ENCODE measurements around the gene BGLAP. TPM values are rescaled to one million over a fixed set of nuclear protein-coding genes. Genes with fewer than 3 reads are reported as not detected.
"Not testable (repeated sequence)": the region's sequence is repeated elsewhere in the genome, so short reads cannot be mapped to it uniquely, and the experiment has no call there.

Gene BGLAP
- total RNA-seq, 2 experiments from 2014 or later = 3.3 to 4.8 TPM

DNA sequence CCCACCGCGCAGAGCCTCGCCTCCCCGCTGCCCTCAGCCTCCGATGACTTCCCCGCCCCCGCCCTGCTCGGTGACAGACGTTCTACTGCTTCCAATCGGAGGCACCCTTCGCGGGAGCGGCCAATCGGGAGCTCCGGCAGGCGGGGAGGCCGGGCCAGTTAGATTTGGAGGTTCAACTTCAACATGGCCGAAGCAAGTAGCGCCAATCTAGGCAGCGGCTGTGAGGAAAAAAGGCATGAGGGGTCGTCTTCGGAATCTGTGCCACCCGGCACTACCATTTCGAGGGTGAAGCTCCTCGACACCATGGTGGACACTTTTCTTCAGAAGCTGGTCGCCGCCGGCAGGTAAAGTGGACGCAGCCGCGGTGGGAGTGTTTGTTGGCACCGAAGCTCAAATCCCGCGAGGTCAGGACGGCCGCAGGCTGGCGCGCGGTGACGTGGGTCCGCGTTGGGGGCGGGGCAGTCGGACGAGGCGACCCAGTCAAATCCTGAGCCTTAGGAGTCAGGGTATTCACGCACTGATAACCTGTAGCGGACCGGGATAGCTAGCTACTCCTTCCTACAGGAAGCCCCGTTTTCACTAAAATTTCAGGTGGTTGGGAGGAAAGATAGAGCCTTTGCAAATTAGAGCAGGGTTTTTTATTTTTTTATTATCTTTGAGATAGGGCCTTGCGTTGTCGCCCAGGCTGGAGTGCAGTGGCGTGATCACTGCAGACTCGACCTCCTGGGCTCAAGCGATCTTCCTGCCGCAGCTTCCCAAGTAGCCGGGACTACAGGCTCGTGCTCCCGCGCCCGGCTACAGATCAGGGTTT lies 28.9 kb upstream of the BGLAP start, which contains the start of gene PMF1:
Gene PMF1 (plus strand): TSS at position 175 of the 811 bp plus-strand sequence. CDS start 9 bp downstream, at position 184.
- peak within 1 kb of the TSS; percentile 98 for H3K27ac Mint-ChIP-seq
- no peaks in the 10 kb centered on the region for H3K27me3 Mint-ChIP-seq
- POLR2A ChIA-PET = interaction anchor here (0.5 to 3.5 kb wide), 22 partner anchors 8 to 288 kb away, joined by 3 to 55 read pairs (median 6); partner anchors contain the start of genes MEX3A, SEMA4A, SLC25A44 and SMG5
- peaks cover 30% of the 10 kb centered on the region for H3K4me1 Mint-ChIP-seq
- ATAC-seq (ENCODE audit: low read depth) (peak; percentile 97), DNase-seq (peak; percentile 98)
- H3K9me3 Mint-ChIP-seq = no peaks in the 10 kb centered on the region
- peak within 1 kb of the TSS; percentile 96 for H3K4me3 Mint-ChIP-seq
- H3K36me3 Mint-ChIP-seq = peaks cover 27% of the 10 kb centered on the region

DNA sequence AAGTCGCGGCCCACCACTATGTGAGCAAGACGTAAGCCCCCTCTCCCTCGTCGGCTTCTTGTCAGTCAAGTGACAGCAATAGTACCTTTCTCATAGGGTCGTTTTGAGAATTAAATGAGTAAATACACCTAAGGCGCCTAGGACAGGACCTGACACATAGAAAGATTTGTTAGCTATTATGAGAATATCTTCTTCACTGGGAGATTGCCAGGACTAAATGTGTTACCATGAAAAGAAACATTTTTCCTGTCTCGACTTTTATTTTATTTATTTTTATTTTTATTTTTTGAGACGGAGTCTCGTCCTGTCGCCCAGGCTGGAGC lies 28.4 kb upstream of the BGLAP start:
- no peak for ATAC-seq (ENCODE audit: low read depth)
- Mint-ChIP-seq H3K36me3 (peaks cover 25% of the 10 kb centered on the region), H3K4me1 (peaks cover 33% of the 10 kb centered on the region), H3K4me3 (peak overlapping the region; percentile 96), H3K27ac (peak overlapping the region; percentile 98), H3K27me3 (no peaks in the 10 kb centered on the region), H3K9me3 (no peaks in the 10 kb centered on the region)
- POLR2A ChIA-PET = interaction anchor here (0.9 to 3.5 kb wide), 14 partner anchors 8 to 288 kb away, joined by 3 to 55 read pairs (median 8); partner anchors contain the start of genes SEMA4A, SLC25A44 and SMG5
- DNase-seq = no peak

GRCh38 chr1:156214024-156214748 lies 27.8 kb upstream of the BGLAP start:
- DNase-seq (no peak), ATAC-seq (ENCODE audit: low read depth) (no peak)
- Mint-ChIP-seq H3K36me3 (peaks cover 21% of the 10 kb centered on the region), H3K27ac (peak overlapping the region; percentile 84), H3K9me3 (no peaks in the 10 kb centered on the region), H3K4me1 (peaks cover 33% of the 10 kb centered on the region), H3K27me3 (no peaks in the 10 kb centered on the region), H3K4me3 (peak overlapping the region; percentile 96)
- POLR2A ChIA-PET = interaction anchor here (2.0 to 3.5 kb wide), 6 partner anchors 8 to 68 kb away, joined by 11 to 55 read pairs (median 38); partner anchors contain the start of genes SEMA4A and SLC25A44

- Mint-ChIP-seq H3K4me1 (peaks cover 41% of the 10 kb centered on the region), H3K36me3 (peaks cover 24% of the 10 kb centered on the region)
- H3K4me3 Mint-ChIP-seq; H3K27me3 Mint-ChIP-seq; DNase-seq; H3K9me3 Mint-ChIP-seq; POLR2A ChIA-PET; ATAC-seq (ENCODE audit: low read depth); H3K27ac Mint-ChIP-seq: not testable (repeated sequence)
These were observed 25.5 kb upstream of the BGLAP start for GRCh38 chr1:156216361-156217086.

DNA sequence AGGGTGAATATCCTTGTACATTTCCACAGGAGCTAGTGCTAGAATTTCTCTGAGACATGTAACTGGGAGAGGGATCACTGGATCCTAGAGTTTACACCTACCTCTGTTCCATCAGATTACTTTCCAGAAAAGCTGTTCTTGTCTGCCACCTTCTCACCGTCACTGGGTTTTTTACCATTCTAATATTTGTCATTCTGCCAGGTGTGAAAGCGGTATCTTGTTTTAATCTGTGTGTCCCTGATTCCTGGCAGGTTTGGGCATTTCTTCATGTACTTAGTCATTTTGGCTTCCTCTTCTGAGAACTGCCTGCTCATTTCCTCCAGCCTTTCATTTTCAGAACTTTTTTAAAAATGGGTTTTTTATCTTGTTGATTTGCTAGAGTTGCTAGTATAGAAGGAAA lies 24.1 kb upstream of the BGLAP start:
- ATAC-seq (ENCODE audit: low read depth) = peak; percentile 48
- no peak for DNase-seq
- no peaks in the 10 kb centered on the region for H3K27me3 Mint-ChIP-seq
- H3K9me3 Mint-ChIP-seq = no peaks in the 10 kb centered on the region
- H3K4me1 Mint-ChIP-seq = peaks cover 49% of the 10 kb centered on the region
- peaks cover 28% of the 10 kb centered on the region for H3K36me3 Mint-ChIP-seq
- peak overlapping the region; percentile 65 for H3K4me3 Mint-ChIP-seq
- peak overlapping the region; percentile 89 for H3K27ac Mint-ChIP-seq
- POLR2A ChIA-PET = interaction anchor here (0.5 to 10.4 kb wide), 7 partner anchors 8 to 69 kb away, joined by 3 to 79 read pairs (median 6); partner anchors contain the start of genes SLC25A44 and SMG5

DNA sequence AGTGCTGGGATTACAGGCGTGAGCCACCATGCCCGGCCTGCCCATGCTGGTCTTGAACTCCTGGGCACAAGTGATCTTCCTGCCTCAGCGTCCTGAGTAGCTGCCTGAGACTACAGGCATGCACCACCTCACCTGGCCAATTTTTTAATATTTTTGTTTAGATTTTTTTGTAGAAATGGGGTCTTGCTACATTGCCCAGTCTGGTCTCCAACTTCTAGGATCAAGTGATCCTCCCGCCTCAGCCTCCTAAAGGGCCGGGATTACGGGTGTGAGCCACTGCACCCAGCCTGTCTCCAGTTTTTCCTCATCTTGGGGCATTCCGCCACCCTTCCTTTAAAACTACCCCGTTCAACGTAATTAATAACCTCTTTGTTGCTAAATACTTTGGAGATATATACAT lies 21.8 kb upstream of the BGLAP start:
- peaks cover 48% of the 10 kb centered on the region for H3K4me1 Mint-ChIP-seq
- H3K9me3 Mint-ChIP-seq = no peaks in the 10 kb centered on the region
- DNase-seq (no peak), ATAC-seq (ENCODE audit: low read depth) (no peak)
- H3K4me3 Mint-ChIP-seq = no peak overlapping the region
- no peaks in the 10 kb centered on the region for H3K27me3 Mint-ChIP-seq
- H3K27ac Mint-ChIP-seq = peak overlapping the region; percentile 39
- H3K36me3 Mint-ChIP-seq = peaks cover 29% of the 10 kb centered on the region
- POLR2A ChIA-PET = interaction anchor here (0.6 to 10.4 kb wide), 2 partner anchors 20 to 72 kb away, joined by 5 to 79 read pairs; no protein-coding TSS in a partner anchor

- peak overlapping the region; percentile 17 for H3K4me3 Mint-ChIP-seq
- H3K36me3 Mint-ChIP-seq = peaks cover 39% of the 10 kb centered on the region
- peak overlapping the region; percentile 90 for H3K27ac Mint-ChIP-seq
- ATAC-seq (ENCODE audit: low read depth) (no peak), DNase-seq (no peak)
- POLR2A ChIA-PET = interaction anchor here (1.5 to 10.4 kb wide), 2 partner anchors 9 to 74 kb away, joined by 11 to 79 read pairs; partner anchors contain the start of gene PMF1
- H3K27me3 Mint-ChIP-seq = no peaks in the 10 kb centered on the region
- peaks cover 60% of the 10 kb centered on the region for H3K4me1 Mint-ChIP-seq
- H3K9me3 Mint-ChIP-seq = no peaks in the 10 kb centered on the region
These were observed 19.8 kb upstream of the BGLAP start for GRCh38 chr1:156221986-156222692.

DNA sequence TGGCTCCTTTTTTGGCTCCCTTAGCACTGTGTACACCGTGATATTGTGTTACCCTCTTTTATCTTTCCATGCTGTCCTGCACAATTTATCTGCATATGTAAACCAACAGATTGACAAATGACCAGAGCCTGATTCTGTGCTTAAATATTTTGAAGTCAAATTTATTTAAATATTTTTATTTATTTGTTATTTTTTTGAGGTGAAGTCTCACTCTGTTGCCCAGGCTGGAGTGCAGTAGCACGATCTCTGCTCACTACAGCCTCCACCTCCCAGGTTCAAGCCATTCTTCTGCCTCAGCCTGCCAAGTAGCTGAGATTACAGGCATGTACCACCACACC lies 16.3 kb upstream of the BGLAP start:
- POLR2A ChIA-PET = interaction anchor here (0.7 to 10.4 kb wide), 11 partner anchors 8 to 83 kb away, joined by 3 to 79 read pairs (median 6); partner anchors contain the start of genes PMF1, SLC25A44 and SMG5
- ATAC-seq (ENCODE audit: low read depth) = no peak
- DNase-seq = no peak
- Mint-ChIP-seq H3K27ac (peak overlapping the region; percentile 69), H3K4me3 (peak overlapping the region; percentile 55), H3K27me3 (no peaks in the 10 kb centered on the region), H3K36me3 (peaks cover 41% of the 10 kb centered on the region), H3K9me3 (no peaks in the 10 kb centered on the region), H3K4me1 (peaks cover 45% of the 10 kb centered on the region)

GRCh38 chr1:156226116-156226538 lies 15.9 kb upstream of the BGLAP start:
- Mint-ChIP-seq H3K4me1 (peaks cover 42% of the 10 kb centered on the region), H3K4me3 (peak overlapping the region; percentile 20), H3K27ac (peak overlapping the region; percentile 69), H3K27me3 (no peaks in the 10 kb centered on the region), H3K36me3 (peaks cover 38% of the 10 kb centered on the region), H3K9me3 (no peaks in the 10 kb centered on the region)
- ATAC-seq (ENCODE audit: low read depth) (no peak), DNase-seq (no peak)
- POLR2A ChIA-PET = interaction anchor here (1.0 to 10.4 kb wide), 6 partner anchors 9 to 78 kb away, joined by 3 to 79 read pairs (median 8); partner anchors contain the start of genes PMF1, SLC25A44 and SMG5

- ATAC-seq (ENCODE audit: low read depth) = no peak
- no peak for DNase-seq
- Mint-ChIP-seq H3K36me3 (peaks cover 31% of the 10 kb centered on the region), H3K4me1 (peaks cover 36% of the 10 kb centered on the region), H3K27me3 (no peaks in the 10 kb centered on the region), H3K4me3 (no peak overlapping the region), H3K9me3 (no peaks in the 10 kb centered on the region), H3K27ac (peak overlapping the region; percentile 69)
- POLR2A ChIA-PET = interaction anchor here (1.0 to 10.4 kb wide), 6 partner anchors 9 to 78 kb away, joined by 3 to 79 read pairs (median 8); partner anchors contain the start of genes PMF1, SLC25A44 and SMG5
These were observed 15.2 kb upstream of the BGLAP start for GRCh38 chr1:156226782-156227181.

GRCh38 chr1:156228501-156228900 lies 13.5 kb upstream of the BGLAP start:
- DNase-seq = no peak
- Mint-ChIP-seq H3K27ac (no peak overlapping the region), H3K4me3 (no peak overlapping the region), H3K4me1 (peaks cover 19% of the 10 kb centered on the region), H3K27me3 (no peaks in the 10 kb centered on the region), H3K9me3 (no peaks in the 10 kb centered on the region), H3K36me3 (peaks cover 24% of the 10 kb centered on the region)
- POLR2A ChIA-PET = interaction anchor here (2.3 to 2.9 kb wide), 3 partner anchors 16 to 35 kb away, joined by 6 to 9 read pairs (median 7); partner anchors contain the start of genes PMF1 and SLC25A44
- no peak for ATAC-seq (ENCODE audit: low read depth)

Data from activated naive CD8-positive, alpha-beta T cell treated with anti-CD3 and anti-CD28 coated beads, Interleukin-2, amount 10 ng/mL, durations not matched to agents 7 days and 5 days (primary cell).